Renal pelvis (tissue), 12 donors: Measurements from ENCODE around the gene PPP6R3. TPM values are rescaled to one million over a fixed set of nuclear protein-coding genes. Genes with fewer than 3 reads are reported as not detected.
A peak's percentile ranks its signal among the peaks of the same experiment; 100 is the strongest.

ENCODE experiments used
- DNase-seq: peaks from one replicate; pipeline ENCODE4 v3.0.0-alpha.2; 2013
- long read RNA-seq, 16 experiments: transcript quantifications; one replicate each; lab custom pipeline, GENCODE V29; 2026
- polyA plus RNA-seq, 3 donors: library from polyadenylated mRNA; unstranded; fragments of 120-200 nt; gene quantifications; one replicate each; pipeline ENCODE4 v1.2.1, GENCODE V29; 2013; ENCODE audit not compliant: insufficient read length in 3 of 3

PPP6R3 gene, protein sequence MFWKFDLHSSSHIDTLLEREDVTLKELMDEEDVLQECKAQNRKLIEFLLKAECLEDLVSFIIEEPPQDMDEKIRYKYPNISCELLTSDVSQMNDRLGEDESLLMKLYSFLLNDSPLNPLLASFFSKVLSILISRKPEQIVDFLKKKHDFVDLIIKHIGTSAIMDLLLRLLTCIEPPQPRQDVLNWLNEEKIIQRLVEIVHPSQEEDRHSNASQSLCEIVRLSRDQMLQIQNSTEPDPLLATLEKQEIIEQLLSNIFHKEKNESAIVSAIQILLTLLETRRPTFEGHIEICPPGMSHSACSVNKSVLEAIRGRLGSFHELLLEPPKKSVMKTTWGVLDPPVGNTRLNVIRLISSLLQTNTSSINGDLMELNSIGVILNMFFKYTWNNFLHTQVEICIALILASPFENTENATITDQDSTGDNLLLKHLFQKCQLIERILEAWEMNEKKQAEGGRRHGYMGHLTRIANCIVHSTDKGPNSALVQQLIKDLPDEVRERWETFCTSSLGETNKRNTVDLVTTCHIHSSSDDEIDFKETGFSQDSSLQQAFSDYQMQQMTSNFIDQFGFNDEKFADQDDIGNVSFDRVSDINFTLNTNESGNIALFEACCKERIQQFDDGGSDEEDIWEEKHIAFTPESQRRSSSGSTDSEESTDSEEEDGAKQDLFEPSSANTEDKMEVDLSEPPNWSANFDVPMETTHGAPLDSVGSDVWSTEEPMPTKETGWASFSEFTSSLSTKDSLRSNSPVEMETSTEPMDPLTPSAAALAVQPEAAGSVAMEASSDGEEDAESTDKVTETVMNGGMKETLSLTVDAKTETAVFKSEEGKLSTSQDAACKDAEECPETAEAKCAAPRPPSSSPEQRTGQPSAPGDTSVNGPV
- polyA plus RNA-seq: 100 to 1,000 TPM in 2 of 3 donors, 10 to 100 TPM in 1; 87.6 to 124 (median 119) TPM
- long read RNA-seq, donor 1, partial matches to known transcripts: 0 of 2 reads
- long read RNA-seq, donor 1, other reads (novel, unspliced or antisense): 0 of 2 reads
- long read RNA-seq, donor 2, full-length matches to known transcripts: 1 of 1 reads
- long read RNA-seq, donor 2, partial matches to known transcripts: 0 of 1 reads
- long read RNA-seq, donor 2, other reads (novel, unspliced or antisense): 0 of 1 reads
- long read RNA-seq, donor 3, full-length matches to known transcripts: 3 of 3 reads
- long read RNA-seq, donor 3, partial matches to known transcripts: 0 of 3 reads
- long read RNA-seq, donor 3, other reads (novel, unspliced or antisense): 0 of 3 reads
- long read RNA-seq, donor 4, partial matches to known transcripts: 0 of 1 reads
- long read RNA-seq, donor 4, other reads (novel, unspliced or antisense): 0 of 1 reads
- long read RNA-seq, donor 5, full-length matches to known transcripts: 2 of 2 reads
- long read RNA-seq, donor 5, partial matches to known transcripts: 0 of 2 reads
- long read RNA-seq, donor 5, other reads (novel, unspliced or antisense): 0 of 2 reads
- long read RNA-seq, donor 6, full-length matches to known transcripts: 3 of 3 reads
- long read RNA-seq, donor 6, partial matches to known transcripts: 0 of 3 reads
- long read RNA-seq, donor 6, other reads (novel, unspliced or antisense): 0 of 3 reads
- long read RNA-seq, donor 7, full-length matches to known transcripts: 5 of 5 reads
- long read RNA-seq, donor 7, partial matches to known transcripts: 0 of 5 reads
- long read RNA-seq, donor 7, other reads (novel, unspliced or antisense): 0 of 5 reads
- long read RNA-seq, donor 8: 0 reads
- long read RNA-seq, donor 9, full-length matches to known transcripts: 1 of 101 reads
- long read RNA-seq, donor 9, partial matches to known transcripts: 100 of 101 reads
- long read RNA-seq, donor 9, other reads (novel, unspliced or antisense): 0 of 101 reads
- long read RNA-seq, donor 10, partial matches to known transcripts: 0 of 1 reads
- long read RNA-seq, donor 10, other reads (novel, unspliced or antisense): 0 of 1 reads
- long read RNA-seq, donor 11, full-length matches to known transcripts: 3 of 3 reads
- long read RNA-seq, donor 11, partial matches to known transcripts: 0 of 3 reads
- long read RNA-seq, donor 11, other reads (novel, unspliced or antisense): 0 of 3 reads
- long read RNA-seq, donor 12, full-length matches to known transcripts: 3 of 3 reads
- long read RNA-seq, donor 12, partial matches to known transcripts: 0 of 3 reads
- long read RNA-seq, donor 12, other reads (novel, unspliced or antisense): 0 of 3 reads
- long read RNA-seq, donor 13, full-length matches to known transcripts: 1 of 1 reads
- long read RNA-seq, donor 13, partial matches to known transcripts: 0 of 1 reads
- long read RNA-seq, donor 13, other reads (novel, unspliced or antisense): 0 of 1 reads
- long read RNA-seq, donor 14: 0 reads
- long read RNA-seq, donor 15, full-length matches to known transcripts: 6 of 17 reads
- long read RNA-seq, donor 15, partial matches to known transcripts: 11 of 17 reads
- long read RNA-seq, donor 15, other reads (novel, unspliced or antisense): 0 of 17 reads
- long read RNA-seq, donor 16, full-length matches to known transcripts: 2 of 2 reads
- long read RNA-seq, donor 16, partial matches to known transcripts: 0 of 2 reads
- long read RNA-seq, donor 16, other reads (novel, unspliced or antisense): 0 of 2 reads

DNA sequence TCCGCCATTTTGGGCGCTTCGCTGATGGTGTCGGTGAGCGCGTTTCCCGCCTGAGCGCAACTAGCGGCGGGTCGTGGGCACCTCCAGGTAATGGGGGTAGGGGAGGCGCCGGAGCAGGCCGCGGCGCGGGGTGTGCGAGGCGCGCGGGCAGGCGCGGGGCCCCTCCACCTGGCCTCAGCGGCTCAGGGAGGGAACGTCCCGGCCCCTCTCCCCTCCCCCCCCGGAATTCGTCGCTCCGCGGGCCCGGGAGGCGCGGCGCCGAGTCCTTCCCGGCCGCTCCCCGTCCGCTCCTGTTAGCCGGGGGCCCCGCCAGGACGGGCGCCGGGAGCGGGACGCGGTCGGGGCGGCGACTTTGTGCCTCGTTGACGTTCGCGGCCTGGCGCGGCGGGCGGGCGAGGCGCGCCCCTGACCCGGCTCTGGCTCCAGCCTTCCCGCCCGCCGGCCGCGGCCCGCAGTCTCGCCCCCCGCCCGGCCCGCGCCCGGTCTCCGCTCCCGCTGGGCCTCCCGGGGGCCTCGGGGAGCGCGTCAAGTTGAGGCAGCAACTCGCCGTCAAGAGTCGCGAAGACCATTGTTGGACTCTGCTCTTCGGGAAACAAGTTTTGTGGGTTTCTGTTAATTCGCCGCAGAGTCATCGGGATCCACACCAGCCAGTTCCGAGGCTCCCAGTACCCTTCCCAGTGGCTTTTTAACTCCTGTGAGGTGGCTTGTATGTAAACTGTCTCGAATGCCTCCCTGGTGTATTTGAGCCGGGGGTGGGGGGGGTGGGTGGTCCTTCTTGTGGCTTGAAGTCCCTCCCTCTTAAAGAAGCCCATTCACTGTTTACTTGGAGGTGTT lies at the start of gene PPP6R3:
Gene PPP6R3 (plus strand): TSS at position 12 of the 834 bp plus-strand sequence. CDS start 76,913 bp downstream, outside the sequence.
- peak; percentile 46 for DNase-seq

DNA sequence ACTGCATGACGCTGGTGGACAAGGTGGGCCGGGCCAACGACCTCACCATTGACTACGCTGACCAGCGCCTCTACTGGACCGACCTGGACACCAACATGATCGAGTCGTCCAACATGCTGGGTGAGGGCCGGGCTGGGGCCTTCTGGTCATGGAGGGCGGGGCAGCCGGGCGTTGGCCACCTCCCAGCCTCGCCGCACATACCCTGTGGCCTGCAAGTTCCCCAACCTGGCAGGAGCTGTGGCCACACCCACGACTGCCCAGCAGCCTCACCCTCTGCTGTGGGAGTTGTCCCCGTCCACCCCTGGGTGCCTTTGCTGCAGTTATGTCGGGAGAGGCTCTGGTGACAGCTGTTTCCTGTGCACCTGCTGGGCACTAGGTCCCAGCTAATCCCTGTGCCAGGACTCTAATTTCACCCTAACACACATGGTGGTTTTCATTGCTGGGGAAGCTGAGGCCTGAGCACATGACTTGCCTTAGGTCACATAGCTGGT lies 49.0 kb upstream of the PPP6R3 start:
- DNase-seq: no peak

DNA sequence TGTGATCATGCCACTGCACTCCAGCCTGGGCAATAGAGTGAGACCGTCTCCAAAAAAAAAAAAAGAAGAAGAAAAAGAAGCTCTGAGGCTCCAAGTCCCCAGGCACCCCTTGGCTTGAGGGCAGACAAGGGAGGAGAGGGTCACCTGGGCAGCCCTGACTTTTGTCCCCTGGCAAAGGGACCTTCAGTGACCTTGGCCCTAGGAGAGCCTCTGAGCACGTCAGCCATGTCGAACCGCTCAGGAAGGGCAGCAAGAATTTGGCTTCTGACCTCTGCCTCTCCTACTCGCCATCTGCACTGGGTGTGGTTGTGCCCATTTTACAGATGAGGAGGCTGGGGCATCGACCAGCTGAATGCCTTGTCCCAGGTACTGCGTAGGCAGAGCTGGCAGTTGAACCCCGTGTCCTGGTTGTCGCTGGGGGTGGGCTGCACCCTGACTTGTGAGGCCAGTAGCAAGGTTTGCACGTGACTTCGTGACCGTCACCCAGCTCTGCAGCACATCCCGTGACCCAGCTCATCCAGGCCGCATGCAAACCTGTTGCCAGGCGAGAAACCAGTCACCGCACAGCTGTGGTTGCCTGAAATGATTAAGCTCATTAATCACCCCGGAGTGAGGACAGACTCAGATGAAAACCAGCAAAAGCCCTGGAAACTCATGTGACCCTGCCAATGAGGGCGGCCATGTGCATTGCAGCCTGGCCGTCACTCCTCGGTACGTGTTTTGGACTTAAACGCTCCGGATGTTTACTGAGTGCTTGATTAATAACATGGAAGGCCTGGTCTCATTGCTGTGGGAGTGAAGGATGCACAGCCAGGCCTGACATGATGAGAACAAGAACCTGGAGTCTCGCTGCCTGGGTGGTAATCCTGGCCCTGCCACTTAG lies 47.7 kb upstream of the PPP6R3 start:
- no peak for DNase-seq

DNA sequence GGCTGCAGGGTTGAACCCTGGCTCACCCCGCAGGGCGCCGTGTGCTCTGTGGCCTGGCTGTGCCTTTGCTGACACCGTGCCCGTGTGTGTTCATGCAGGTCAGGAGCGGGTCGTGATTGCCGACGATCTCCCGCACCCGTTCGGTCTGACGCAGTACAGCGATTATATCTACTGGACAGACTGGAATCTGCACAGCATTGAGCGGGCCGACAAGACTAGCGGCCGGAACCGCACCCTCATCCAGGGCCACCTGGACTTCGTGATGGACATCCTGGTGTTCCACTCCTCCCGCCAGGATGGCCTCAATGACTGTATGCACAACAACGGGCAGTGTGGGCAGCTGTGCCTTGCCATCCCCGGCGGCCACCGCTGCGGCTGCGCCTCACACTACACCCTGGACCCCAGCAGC lies 47.0 kb upstream of the PPP6R3 start:
- no peak for DNase-seq

DNA sequence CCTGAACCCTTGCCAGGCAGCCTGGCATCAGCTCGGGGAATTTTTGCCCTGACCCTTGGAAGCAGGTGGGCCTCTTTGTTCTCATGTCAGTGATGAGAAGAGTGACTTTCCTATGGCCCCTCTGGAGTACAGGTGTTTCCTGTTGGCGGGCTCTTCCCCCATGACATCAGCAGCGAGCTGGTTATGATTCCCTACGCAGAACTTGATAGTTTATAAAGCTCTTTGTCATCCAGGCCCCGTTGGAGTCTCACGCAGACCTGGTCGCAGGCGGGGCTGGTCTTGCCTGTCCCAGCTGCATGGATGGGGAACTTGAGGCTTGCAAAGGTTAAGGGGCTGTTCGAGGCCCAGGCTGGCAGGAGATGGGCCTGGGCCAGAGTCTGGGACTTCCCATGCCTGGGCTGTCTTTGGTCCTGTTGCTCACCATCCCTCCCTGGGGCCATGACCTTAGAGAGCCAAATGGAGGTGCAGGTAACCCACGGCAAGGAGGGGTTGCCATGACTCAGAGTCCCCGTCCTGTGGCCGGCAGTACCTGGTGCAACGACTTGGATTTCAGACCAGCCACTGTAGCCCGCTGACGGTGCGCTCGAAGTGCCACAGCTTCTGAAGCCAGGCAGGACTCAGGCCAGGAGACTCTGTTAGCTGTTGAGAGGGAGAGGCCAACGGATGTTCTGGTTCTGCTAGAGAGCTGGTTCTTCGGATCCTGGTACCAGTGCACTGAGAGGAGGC lies 45.9 kb upstream of the PPP6R3 start:
- no peak for DNase-seq

DNA sequence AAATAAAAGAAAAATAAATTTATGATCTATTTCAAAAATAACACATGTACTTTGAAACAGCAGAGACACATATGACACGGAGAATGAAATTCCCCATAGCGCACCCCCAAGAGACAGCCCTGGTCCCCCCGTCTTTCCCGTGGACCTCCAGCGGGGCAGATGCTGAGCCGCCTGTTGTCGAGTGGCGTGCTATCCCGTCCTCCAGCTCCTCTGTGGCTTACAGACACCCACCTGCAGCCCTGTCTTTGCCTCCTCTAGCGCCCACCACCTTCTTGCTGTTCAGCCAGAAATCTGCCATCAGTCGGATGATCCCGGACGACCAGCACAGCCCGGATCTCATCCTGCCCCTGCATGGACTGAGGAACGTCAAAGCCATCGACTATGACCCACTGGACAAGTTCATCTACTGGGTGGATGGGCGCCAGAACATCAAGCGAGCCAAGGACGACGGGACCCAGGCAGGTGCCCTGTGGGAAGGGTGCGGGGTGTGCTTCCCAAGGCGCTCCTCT lies 44.4 kb upstream of the PPP6R3 start:
- no peak for DNase-seq

DNA sequence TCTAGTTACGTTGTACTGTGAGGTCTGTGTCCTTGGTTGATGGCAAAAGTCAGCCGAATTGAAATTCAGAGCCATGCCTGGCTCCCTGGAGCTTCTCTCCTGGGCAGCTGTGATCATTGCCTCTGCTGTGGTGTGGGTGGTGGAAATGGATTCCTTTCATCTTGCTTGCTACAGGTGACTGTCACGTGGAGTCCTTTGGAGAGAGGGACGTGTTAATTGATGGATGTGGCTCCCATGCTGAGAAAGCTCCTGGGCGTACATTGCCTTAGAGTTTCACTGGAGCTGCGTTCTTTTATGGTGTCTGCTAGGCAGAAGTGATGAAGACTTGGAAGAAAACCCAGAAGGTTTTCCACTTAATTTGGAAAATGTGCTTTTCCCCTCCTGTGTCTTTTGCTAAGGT lies 41.9 kb upstream of the PPP6R3 start:
- DNase-seq: no peak

DNA sequence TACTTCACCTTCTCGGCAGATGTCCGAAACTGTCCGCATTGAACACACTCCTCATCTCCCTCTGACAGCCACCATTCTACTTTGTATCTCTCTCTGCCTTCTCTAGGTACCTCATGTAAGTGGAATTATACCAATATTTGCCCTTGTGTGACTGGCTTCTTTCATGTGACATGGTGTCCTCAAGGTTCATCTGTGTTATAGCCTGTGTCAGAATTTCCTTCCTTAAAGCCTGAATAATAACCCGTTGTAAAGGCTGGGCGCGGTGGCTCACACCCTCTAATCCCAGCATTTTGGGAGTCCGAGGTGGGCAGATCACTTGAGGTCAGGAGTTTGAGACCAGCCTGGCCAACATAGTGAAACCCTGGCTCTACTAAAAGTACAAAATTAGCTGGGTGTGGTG lies 40.4 kb upstream of the PPP6R3 start:
- DNase-seq: no peak

DNA sequence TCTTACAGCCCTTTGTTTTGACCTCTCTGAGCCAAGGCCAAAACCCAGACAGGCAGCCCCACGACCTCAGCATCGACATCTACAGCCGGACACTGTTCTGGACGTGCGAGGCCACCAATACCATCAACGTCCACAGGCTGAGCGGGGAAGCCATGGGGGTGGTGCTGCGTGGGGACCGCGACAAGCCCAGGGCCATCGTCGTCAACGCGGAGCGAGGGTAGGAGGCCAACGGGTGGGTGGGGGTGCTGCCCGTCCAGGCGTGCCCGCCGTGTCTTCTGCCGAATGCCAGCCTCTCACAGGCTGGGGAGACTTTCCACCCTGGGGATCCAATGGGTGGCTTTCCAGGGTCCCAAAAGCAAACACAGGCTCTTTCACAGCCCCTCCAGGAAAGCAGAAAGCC lies 37.1 kb upstream of the PPP6R3 start:
- DNase-seq: no peak

DNA sequence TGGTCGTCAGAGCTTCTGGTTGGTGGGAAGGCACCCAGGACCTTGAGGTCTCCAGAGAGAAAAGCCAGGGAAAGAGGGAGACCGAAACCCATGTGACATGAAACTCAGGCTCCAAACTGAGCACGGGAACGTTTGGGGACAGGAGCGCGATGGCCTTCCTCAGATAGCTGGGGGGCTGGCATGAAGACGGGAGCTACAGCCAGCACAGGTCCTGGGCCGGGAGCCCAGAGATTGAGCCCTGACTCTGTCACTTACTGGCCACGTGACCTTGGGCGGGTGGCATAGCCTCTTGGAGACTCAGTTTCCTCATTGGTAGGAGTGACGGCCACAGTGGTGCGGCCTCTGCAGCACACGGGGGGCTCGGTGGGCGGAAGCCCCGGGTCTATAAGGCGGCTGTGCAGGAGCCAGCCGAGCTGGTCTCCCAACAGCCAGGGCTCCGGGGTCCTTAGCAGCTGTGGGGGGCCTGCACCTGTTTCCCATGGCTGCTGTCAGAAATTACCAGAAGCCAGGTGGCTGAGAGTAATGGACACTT lies 36.4 kb upstream of the PPP6R3 start:
- DNase-seq: no peak

DNA sequence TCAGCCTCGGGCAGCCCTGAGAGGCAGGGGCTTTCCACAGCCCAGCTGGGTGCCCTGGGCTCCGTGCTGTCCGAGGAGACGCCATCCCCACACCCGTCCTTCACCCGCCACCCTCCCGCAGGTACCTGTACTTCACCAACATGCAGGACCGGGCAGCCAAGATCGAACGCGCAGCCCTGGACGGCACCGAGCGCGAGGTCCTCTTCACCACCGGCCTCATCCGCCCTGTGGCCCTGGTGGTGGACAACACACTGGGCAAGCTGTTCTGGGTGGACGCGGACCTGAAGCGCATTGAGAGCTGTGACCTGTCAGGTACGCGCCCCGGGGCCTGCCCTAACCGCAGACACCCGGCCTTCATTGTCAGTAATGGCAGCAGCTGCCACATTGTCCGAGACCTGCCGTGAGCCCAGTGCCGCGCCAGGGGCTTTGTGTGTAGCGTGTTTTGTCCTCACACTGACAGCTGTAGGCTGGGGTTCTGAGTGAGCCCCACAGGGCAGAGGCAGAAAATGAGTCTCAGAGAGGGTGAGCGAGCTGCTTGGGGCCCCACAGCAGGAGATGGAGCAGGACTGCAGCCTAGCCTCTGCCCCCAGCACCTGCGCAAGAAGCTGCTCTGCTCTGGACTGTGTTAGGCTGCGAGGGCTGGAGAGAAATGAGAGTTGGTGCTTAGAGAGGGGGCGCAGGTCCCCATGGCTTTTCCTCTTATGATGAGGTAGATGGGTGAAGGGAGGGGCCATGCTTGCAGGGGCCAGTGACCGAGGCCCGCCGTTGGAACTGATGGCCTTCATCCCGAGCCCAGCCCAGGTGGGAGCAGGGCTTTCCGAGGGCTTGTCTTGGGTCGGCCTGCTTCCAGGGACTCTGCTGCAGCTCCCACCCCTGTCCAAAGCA lies 35.3 kb upstream of the PPP6R3 start:
- DNase-seq: no peak

DNA sequence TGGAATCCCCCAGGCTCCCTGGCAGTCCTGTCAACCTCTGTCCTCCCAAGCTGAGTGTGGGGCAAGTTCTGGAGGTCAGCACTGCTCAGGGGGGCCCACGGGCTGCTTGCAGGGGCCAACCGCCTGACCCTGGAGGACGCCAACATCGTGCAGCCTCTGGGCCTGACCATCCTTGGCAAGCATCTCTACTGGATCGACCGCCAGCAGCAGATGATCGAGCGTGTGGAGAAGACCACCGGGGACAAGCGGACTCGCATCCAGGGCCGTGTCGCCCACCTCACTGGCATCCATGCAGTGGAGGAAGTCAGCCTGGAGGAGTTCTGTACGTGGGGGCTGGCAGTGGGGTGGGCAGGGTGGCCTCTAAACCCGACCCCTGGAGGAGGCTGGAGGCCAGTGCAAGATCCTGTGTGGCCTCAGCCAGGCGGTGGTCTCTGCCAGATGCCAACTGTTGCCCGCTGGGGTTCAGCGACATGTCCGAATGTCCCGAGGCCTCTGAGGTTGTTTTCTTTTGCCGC lies 34.6 kb upstream of the PPP6R3 start:
- no peak for DNase-seq

DNA sequence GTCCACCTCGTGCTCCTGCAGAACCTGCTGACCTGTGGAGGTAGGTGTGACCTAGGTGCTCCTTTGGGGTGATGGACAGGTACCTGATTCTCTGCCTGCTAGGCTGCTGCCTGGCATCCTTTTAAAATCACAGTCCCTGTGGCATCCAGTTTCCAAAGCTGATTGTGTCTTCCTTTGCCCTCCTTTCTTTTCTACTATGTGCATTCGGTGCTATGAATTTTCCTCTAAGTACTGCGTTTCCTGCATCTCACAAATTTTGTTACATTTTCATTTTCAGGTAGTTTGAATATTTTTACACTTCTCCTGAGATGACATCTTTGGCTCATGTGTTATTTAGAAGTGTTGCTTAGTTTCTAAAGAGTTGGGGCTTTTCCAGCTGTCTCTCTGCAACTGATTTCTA lies 30.9 kb upstream of the PPP6R3 start:
- no peak for DNase-seq

DNA sequence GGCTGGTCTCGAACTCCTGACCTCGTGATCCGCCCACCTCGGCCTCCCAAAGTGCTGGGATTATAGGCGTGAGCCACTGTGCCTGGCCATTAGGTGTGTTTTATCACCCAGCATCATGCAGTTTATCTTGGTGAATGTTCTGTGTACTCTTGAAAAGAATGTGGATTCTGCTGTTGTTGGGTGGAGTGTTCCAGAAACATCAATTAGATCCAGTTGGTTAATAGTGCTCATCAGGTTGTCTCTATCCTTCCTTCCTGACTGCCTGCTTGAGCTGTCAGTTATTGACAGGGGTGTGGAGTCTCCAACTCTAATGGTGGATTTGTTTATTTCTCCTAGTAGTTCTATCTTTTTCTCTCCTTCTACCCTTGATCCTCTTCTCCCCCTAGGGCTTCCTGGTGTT lies 30.2 kb upstream of the PPP6R3 start:
- no peak for DNase-seq
